Activated CD4-positive, CD25-positive, alpha-beta regulatory T cell treated with anti-CD3 and anti-CD28 coated beads, Interleukin-2, amount 50 U/mL, for 16 hours (primary cell): ENCODE measurements around the gene MRPL33.

Experiments used
- DNase-seq: peaks from one replicate; pipeline ENCODE4 v3.0.0-alpha.2; 2020; ENCODE audit warnings: low read depth, low spot score

MRPL33 gene

GRCh38 chr2:27808418-27808817 is 36.9 kb downstream of the MRPL33 start:
- no peak for DNase-seq

GRCh38 chr2:27808984-27809383 is 37.5 kb downstream of the MRPL33 start:
- DNase-seq = no peak

GRCh38 chr2:27809761-27810241 is 38.3 kb downstream of the MRPL33 start:
- DNase-seq = no peak

- DNase-seq = no peak
These were observed 38.9 kb downstream of the MRPL33 start for GRCh38 chr2:27810455-27810854.

- no peak for DNase-seq
These were observed 40.2 kb downstream of the MRPL33 start for GRCh38 chr2:27811768-27812167.

- no peak for DNase-seq
These were observed 43.2 kb downstream of the MRPL33 start for GRCh38 chr2:27814758-27815157.

- DNase-seq = no peak
These were observed 44.4 kb downstream of the MRPL33 start for GRCh38 chr2:27815860-27816438.

- DNase-seq = no peak
These were observed 50.5 kb downstream of the MRPL33 start for GRCh38 chr2:27822049-27822448.

GRCh38 chr2:27823135-27823534 is 51.6 kb downstream of the MRPL33 start:
- DNase-seq = no peak

GRCh38 chr2:27823569-27823968 is 52.0 kb downstream of the MRPL33 start:
- no peak for DNase-seq

GRCh38 chr2:27824401-27824800 is 52.9 kb downstream of the MRPL33 start:
- DNase-seq = no peak

GRCh38 chr2:27828305-27828704 is 56.8 kb downstream of the MRPL33 start:
- no peak for DNase-seq
